Chondrocyte (in vitro differentiated cells): ENCODE data around the gene GRIP2. TPM values are rescaled to one million over a fixed set of nuclear protein-coding genes. Genes with fewer than 3 reads are reported as not detected.

Experiments
- DNase-seq: peaks from one replicate; pipeline ENCODE4 v3.0.0; 2021; ENCODE audit warnings: mixed read lengths, low spot score
- H3K27ac Mint-ChIP-seq: one replicate; pipeline ENCODE4 v1.8.0; 2021; ENCODE audit warnings: mild to moderate bottlenecking, moderate library complexity, mixed read lengths; ENCODE audit not compliant: unreplicated experiment
- H3K27me3 Mint-ChIP-seq: 2 replicates; pipeline ENCODE4 v1.8.0; 2021; ENCODE audit warnings: low read depth, mixed read lengths
- H3K36me3 Mint-ChIP-seq: 2 replicates; pipeline ENCODE4 v1.8.0; 2021; ENCODE audit warnings: low read depth, mixed read lengths
- H3K4me1 Mint-ChIP-seq: 2 replicates; pipeline ENCODE4 v1.8.0; 2021; ENCODE audit warnings: low read depth, mild to moderate bottlenecking, mixed read lengths
- H3K4me3 Mint-ChIP-seq: one replicate; pipeline ENCODE4 v1.8.0; 2021; ENCODE audit warnings: mild to moderate bottlenecking, moderate library complexity, mixed read lengths; ENCODE audit not compliant: unreplicated experiment
- H3K9me3 Mint-ChIP-seq: 2 replicates; pipeline ENCODE4 v1.8.0; 2021; ENCODE audit warnings: low read depth, mixed read lengths
- CTCF ChIP-seq: fragments of 200-600 bp; sonication (generic); IDR thresholded peaks from 2 replicates; pipeline ENCODE4 v1.5.0; 2021; ENCODE audit warnings: antibody characterized with exemption, mild to moderate bottlenecking, moderate library complexity
- total RNA-seq: library from RNA; stranded (reverse); gene quantifications from 3 replicates; pipeline ENCODE4 v1.2.1, GENCODE V29; 2021

Gene GRIP2
- total RNA-seq, 1 donor from 2014 or later = 0.20 TPM

- Mint-ChIP-seq H3K4me1 (peaks cover 31% of the 10 kb centered on the region), H3K4me3 (no peak overlapping the region), H3K9me3 (no peaks in the 10 kb centered on the region), H3K27me3 (no peaks in the 10 kb centered on the region), H3K36me3 (peaks cover 12% of the 10 kb centered on the region), H3K27ac (no peak overlapping the region)
- TF ChIP-seq CTCF = no peak
- no peak for DNase-seq
Measured at GRCh38 chr3:14441920-14442300, 98.2 kb downstream of the GRIP2 start.

- H3K27me3 Mint-ChIP-seq = no peaks in the 10 kb centered on the region
- H3K36me3 Mint-ChIP-seq = peaks cover 9% of the 10 kb centered on the region
- H3K4me1 Mint-ChIP-seq = peaks cover 31% of the 10 kb centered on the region
- no peak for DNase-seq
- TF ChIP-seq CTCF = no peak
- H3K27ac Mint-ChIP-seq = no peak overlapping the region
- no peaks in the 10 kb centered on the region for H3K9me3 Mint-ChIP-seq
- no peak overlapping the region for H3K4me3 Mint-ChIP-seq
Measured at GRCh38 chr3:14441240-14441919, 98.8 kb downstream of the GRIP2 start.

- no peaks in the 10 kb centered on the region for H3K27me3 Mint-ChIP-seq
- H3K36me3 Mint-ChIP-seq = peaks cover 5% of the 10 kb centered on the region
- no peak overlapping the region for H3K27ac Mint-ChIP-seq
- no peak for TF ChIP-seq CTCF
- peaks cover 31% of the 10 kb centered on the region for H3K4me1 Mint-ChIP-seq
- no peak overlapping the region for H3K4me3 Mint-ChIP-seq
- H3K9me3 Mint-ChIP-seq = no peaks in the 10 kb centered on the region
- DNase-seq = no peak
Measured at GRCh38 chr3:14440531-14441239, 99.5 kb downstream of the GRIP2 start.

GRCh38 chr3:14440168-14440518 lies 100.0 kb downstream of the GRIP2 start:
- peaks cover 3% of the 10 kb centered on the region for H3K36me3 Mint-ChIP-seq
- DNase-seq = no peak

More at GRCh38 chr3:14440168-14440518, 100.0 kb downstream of the GRIP2 start:
- no peak for TF ChIP-seq CTCF
- no peak overlapping the region for H3K27ac Mint-ChIP-seq
- peaks cover 31% of the 10 kb centered on the region for H3K4me1 Mint-ChIP-seq
- no peaks in the 10 kb centered on the region for H3K27me3 Mint-ChIP-seq
- H3K9me3 Mint-ChIP-seq = no peaks in the 10 kb centered on the region
- no peak overlapping the region for H3K4me3 Mint-ChIP-seq
